DMS79 (cell line): ENCODE results near the gene UNC5C.

Experiments
- DNase-seq: peaks from one replicate; lab custom pipeline; 2025; lab: John Stamatoyannopoulos, UW

The UNC5C gene

DNA sequence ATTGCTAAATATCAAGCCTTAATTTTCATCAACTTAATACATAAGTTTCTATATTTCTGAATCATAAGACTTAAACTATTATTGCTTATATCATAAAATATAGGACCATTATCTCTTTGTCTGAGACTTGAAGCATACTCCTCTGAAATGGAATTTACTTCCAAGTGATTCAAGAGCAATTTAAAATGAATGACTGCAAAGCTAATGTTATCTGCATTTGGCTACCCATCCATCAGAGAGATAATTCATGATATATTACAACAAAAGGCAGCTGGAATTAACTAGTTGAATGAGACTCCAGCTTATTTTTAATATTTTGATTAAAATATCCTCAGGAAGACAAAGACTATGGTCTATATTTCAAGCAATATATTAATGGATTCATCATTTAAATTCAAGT lies 208.6 kb downstream of the UNC5C start:
- no peak for DNase-seq

DNA sequence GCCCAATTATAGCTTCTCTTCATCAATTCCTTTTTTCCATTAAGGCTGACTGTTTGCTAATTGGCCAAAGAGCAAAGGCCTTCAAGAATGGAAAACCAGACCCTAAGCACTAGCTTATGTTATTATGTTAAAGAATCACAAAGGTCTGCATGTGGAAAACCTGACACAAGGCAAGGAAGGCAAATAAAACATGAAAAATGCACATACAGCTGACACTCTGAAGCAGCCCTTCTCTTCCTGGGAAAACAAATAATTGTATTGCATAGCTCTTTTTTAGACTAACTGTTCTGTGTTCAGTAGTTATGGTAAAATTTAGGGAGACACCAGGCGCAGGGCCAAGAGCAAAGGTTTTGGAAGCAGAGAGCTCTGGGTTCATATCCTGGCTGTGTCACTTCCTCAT lies 223.1 kb downstream of the UNC5C start:
- no peak for DNase-seq

DNA sequence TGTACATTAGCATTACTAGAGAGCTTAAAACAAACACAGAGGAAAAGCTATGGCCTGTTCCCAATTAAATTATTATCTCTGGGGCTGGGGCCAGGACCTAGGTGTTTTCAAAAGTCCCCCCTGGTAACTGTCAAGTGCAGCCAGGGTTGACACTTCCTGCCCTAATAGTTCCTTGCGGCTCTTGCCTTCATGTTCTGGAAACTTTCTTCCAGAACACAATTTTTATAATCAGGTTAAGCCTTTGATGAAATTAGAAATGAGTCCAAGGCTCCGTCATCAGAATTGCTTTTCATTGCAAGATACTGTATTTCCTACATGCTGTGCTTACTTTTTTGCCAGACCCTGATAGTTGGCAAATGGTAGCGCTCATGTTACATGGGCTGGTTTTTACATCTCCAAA lies 229.6 kb downstream of the UNC5C start:
- no peak for DNase-seq

DNA sequence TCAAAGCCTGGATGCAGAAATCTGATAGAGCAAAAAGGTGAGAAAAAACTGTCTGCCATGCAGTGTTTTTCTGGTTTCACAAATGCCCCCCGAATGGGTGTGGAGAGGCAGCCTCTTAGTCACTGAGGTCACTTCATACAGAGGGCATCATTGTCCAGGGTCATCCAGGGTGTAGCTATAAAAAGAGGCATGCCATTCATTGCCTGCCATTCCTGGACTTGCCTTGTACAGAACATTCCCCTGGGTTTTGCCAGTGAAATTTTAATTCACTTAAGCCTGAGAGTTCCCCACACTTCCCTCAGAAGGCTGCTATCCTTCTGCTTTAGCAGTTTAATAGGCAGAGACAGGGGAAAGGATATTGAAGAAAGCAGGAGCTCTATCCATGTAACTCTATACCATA lies 230.3 kb downstream of the UNC5C start:
- DNase-seq: no peak

DNA sequence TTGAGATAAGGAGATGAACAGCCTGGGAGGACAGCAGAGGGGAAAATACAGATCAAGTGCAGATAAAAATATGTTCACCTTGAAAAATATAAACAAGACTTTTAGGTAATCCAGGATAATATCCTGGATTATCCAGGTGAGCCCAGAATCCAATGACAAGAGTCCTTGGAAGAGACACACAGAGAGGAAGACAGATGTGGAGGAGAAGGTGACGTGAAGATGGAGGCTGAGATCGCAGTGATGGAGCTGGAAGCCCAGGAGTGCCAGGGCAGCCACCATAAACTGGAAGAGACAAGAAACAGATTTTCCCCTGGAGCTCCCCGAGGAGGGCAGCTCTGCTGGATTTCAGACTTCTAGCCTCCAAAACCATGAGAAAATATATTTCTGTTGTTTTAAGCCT lies 230.7 kb downstream of the UNC5C start:
- no peak for DNase-seq

DNA sequence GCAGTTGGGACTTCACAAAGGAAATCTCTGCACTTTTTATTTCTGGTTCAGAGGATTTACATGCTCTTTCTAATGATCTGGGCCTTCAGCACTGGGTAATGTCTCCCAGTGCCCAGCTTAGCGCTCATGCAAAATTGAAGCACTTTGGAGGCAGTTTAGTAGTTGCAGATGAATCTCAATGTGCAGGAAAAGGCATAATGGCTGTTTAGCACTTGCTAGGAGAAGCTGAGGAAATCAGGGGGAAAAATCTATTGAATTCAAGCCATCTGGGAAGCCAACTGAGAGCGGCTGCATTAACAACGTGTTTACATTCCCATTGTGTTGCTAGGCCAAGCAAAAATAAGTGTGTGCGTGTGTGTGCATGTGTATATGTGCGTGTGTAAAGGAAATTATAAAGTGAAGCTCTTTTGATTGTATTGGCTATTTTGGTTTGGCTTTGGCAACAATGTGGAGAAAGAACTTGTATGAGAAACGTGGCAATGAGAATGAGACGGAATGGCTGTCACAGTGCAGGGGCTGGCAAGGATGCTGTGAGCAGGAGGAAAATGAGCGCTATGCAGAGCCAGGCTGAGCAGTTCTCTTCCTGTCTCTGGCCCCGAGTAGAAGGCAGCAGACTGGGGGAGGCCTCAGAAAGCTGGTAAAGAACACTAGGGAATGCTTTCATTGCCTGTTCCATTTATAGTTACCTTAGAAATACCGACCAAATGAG lies 231.5 kb downstream of the UNC5C start:
- no peak for DNase-seq

DNA sequence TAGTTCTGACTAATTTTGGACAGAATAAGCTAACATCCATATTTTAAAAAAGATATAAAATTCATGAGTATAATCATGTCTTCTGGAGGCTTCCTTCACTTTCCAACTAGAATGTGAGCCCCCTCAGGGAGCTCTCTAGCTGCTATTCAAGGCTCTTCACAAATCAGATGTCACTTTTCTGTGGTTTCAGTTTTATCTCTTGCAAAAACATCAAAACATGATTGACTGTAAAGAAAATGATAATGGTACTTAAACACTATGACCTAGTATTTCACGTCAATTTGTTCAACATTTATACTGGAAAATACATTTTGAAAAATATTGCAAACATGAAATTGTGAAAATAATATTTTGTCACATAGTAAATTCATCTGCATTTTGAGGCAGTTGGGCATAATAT lies 234.2 kb downstream of the UNC5C start:
- no peak for DNase-seq

DNA sequence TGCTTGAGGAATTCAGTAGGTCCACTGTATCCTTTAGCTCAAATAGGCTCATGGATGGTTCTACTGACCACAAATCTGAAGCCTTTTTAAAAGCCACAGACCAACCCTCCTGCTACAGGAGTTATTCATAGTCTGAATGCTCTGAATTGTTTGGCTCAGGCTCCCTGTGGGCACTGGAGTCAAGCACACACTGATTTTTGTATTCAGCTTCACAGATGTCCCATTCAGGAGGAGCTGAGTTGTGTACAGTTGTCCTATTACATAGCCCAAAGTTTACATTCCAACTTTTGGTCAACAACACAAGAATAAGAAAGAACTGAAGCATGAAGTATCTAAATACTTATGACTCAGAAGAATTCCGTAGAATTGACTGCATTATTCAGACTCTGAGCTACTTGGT lies 243.9 kb downstream of the UNC5C start:
- no peak for DNase-seq

DNA sequence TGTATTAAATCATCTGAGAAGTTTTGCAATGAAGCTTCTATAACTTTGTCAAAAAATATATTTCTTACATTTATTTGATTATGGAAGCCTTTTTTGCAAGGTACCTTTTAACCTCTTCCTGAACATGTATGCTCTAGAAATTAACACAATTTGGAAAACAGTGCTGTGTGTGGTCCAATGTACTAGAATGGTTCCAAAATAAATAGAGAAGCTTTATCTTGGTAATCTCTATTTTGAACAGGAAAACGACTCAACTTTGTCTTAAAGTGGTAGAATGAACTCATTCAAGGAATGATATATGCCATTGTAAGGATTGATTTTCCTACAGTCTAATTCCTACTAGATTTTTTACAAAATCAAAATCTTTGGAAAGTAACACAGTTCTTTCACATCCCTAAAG lies 248.5 kb downstream of the UNC5C start:
- DNase-seq: no peak

DNA sequence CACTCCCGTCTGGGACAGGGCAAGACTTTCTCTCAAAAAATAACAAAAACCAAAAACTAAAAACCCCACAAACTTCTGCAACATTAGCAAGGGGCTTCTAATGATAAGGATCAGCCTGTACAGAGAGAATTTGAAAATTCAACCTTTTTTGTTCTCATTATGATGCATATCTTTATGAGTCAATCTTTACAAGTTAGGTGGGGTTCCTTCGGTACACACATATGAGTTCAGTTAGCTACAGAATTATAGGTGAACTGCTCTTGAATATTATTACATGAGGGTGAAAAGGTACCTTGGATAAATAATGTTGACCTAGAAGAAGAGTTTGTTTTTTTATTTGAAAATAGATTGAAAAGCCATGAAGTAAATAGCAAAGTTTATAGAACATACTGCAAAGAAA lies 252.7 kb downstream of the UNC5C start:
- no peak for DNase-seq

DNA sequence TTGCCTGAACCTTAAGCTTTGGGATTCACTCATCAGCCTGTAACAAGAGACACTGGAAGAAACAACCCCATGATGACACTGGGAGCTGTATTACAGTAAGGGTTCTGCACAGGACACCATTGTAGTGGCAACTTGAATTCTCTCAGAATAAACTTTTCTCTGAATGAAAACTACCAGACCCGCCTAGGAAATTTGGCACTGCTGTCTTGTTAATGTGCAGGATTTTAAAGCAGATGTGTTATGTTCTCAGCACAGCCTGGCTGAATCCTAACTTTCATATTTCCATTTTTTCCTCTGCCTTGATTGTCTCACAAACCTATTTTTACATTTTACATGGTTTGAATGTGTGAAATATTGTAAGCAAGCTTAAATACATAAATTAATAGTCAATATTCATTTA lies 253.6 kb downstream of the UNC5C start:
- no peak for DNase-seq

DNA sequence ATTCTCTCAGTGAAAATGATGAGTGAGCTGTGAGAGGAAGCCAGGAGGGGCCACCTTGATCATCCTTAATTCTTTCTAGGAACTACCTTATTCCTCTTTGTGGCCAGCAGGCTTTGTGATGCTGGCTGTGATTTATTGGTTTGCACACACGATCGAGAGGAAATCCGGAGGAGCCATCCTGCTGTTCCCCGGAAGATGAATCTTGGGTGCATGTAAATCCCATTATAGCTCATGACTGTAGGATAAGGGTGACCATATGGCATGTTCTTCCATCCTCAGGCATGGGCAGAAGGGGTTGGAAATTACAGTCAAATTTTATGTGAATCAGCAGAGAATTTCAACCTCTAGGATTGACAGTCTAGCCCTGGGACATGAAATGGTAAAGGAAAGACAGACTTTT lies 254.5 kb downstream of the UNC5C start:
- no peak for DNase-seq

DNA sequence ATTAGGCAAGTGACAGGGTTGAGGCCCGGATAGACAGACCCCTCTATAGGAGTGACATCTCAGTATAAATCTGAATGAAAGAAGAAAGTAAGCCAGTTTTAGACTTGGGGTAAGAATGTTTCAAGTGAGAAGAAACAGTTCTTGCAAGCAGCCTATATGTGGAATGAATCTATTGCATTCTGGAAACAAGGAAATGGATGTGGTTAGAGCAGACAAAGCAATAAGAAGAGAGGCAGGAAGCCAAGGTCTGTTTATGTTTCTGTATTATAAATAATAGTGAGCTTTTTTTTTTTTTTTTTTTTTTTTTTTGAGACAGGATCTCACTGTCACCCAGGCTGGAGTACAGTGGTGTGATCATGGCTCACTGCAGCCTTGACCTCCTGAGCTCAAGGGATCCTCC lies 255.8 kb downstream of the UNC5C start:
- DNase-seq: no peak

DNA sequence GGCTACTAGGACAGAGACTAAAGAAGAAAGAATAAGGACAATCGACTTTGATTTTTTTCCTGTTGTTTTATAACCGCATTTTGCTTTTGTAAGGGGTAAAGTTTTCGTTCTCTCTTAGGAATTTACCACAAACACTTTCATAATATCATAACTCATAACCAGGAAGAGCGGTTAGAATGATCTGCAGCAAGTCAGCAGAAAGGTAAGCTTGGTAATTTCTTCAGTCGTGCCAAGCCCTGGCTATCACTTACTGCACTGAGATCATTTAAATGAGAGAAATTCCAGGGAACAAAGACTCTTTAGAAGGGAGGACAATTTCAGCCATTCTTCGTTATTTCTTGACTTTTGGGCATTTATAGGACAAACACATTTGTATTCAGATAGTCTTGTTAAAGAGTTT lies 258.1 kb downstream of the UNC5C start:
- no peak for DNase-seq

DNA sequence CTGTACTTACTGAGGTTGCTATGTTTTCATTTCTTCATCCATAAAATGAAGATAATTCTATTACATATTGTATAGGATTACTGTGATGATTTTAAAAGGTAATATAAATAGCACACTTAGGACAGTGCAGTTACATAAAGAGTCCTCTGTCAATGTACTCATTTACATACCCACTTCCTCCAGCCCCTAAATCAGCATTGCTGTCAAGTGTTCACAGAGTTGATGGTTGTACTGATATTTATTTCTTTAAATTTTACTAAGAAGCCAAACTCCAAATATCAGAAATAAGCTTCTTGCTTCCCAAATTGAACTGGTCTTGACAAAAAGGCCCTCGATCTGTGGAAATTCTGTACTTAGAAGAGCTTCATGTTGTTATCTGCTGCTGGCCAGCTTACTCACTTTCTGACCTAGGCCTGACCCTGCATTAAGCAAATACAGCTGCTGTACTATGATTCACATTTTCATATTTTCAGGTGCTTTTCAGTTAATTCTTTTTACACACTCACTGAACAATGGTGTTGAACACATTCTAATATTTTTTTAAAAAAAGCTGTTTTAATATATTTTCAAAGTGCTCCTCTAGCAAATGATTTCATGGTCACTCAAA lies 259.6 kb downstream of the UNC5C start:
- DNase-seq: no peak

DNA sequence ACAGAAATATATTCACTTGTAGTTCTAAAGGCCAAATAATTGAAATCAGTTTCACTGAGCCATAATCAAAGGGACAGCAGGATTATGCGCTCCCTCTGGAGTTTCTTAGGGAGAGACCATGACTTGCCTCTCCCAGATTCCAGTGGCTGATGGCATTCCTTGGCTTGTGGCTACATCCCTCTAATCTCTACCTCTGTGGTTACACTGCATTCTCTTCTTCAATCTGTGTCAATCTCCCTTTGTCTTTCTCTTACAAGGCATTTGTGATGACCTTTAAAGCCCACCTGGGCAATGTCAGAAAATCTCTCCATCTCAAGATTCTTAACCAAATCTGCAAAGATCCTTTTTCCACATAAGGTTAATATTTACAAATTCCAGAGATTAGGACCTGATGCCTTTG lies 260.2 kb downstream of the UNC5C start:
- DNase-seq: no peak

DNA sequence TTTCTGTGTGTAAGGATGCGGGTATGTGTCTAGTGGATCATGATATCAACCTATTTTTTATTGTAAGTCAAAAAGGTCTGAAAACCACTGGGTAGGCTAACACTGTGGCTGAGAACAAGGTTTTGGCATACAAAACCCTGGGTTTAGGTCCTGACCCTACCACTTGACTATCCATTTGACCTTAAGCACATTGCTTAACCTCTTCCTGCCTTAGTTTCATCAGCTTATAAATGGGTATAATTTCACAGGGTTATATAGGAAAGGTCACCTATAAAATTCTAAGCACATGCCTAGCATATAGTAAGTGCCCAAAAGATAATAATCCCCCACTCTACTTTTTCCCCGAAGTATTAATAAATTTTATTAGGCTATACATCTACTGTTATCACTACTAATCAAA lies 263.0 kb downstream of the UNC5C start:
- DNase-seq: no peak

DNA sequence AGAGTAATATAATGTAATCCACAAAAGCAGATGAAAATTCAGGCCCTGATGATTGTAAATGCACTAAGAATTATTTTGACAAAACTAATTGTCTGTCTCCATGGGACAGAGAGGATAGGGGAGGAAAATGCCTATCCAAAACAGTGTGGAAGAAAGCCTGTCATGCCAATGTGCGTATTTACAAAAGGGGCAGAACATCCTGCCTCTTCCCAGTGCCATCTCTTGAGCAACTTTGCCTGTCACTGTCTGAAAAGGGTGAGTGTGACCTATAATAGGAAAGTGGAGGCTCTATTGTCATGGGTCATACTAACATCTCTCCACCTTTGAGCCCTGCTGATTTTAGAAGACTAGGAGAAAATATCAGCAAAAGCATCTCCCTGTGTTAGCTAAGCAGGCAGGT lies 264.1 kb downstream of the UNC5C start:
- DNase-seq: no peak

DNA sequence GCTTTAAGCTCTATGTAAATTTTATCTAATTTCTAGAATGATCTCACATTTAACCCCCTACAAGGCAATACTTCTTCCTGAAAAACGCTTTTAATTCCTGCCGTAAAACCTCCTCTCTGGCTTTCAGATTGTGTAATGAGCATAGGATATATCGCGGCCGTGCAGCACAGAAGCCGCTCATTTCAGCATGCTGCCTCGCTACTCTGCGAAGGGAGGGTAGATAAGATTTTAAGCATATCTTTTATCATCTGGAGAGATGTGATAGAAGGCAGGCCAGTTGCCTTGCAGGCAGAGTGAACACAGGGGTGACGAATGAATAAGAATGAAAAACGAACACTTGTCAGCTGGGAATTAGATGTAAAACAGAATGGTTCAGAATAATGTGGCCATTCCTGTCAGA lies 265.5 kb downstream of the UNC5C start:
- DNase-seq: no peak

DNA sequence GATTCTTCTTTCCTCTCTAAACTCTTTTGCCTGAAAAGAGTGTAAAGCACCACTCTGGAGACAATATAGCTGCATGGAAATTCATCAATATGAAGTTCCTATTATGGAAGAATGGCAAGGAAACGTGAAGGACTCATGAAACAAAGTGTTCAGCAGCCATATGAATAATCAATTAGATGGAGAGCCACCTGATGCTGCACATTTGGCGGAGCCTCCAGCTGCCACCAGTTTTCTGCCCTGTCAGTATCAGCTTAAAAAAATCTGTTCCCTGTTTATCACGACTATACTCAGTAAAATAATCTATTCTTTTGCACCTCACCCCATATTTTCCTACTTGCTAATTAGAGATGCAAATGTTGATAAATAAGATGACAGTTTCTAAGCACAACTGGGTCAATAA lies 276.0 kb downstream of the UNC5C start:
- DNase-seq: no peak

DNA sequence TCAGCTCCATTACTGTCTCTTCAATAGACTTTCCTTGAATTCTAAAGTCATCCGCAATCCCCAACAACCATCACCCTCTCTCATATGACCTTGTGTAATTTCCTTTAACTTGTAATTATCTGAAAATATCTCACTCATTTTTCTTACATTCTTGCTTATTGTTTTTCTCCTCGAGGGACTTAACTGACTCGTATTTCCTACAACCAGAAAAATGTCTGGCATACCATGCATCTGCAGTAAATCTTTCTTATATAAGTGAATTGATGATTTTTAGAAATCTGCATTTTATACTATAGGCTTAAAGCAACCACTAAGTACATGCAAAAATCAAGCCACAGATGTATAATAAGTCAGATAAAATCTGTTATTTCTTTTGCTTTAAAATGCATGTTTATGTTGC lies 276.7 kb downstream of the UNC5C start:
- no peak for DNase-seq

DNA sequence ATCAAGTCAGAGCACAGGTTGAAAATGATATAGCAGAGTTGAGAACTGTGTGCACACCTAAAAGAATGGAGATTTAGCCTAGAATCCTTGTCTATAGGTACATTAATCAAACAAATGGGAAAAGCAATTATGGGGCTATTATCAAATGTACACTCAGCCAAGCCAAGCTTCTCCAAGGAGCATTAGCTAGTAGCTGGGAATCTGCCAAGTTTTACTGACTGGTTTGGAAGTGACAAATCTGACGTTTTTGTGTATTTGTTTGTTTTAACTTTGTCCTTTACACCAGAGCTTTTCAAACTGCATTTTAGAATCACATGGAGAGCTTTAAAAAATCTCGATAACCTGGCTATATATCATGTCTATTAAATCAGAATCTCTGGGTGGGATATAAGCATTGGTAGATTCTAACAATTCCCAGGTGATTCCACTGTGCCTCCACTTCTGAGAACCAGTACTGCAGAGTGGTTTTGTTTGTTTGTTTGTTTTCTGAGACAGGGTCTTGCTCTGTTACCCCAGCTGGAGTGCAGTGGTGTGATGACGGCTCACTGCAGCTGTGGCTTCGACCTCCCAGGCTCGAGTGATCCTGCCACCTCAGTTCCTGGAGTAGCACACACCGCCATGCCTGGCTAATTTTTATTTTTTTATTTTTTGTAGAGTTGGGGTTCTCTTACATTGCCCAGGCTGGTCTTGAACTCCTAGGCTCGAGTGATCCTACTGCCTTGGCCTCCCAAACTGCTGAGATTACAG lies 279.8 kb downstream of the UNC5C start:
- no peak for DNase-seq

DNA sequence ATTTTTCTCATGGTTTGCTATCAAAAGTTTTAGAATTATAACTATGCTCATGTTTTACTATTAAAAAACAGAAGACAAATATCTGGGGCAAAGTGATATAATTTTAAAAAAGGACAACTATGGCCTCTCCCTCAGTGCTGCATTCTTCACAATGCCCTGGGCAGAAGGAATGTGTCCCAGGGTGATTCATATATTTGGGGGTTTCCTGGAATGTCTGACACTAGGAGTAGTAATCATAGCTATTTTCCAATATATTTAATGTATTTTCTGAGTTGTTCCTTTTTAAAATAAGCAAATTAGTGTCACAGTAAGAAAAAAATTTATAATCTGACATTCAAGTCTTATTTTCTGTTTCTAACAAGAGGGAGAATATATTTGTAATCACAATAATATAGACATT lies 281.7 kb downstream of the UNC5C start:
- no peak for DNase-seq
